Skin of body (tissue), 2 donors: ENCODE data around the gene NRL. TPM values are rescaled to one million over a fixed set of nuclear protein-coding genes. Genes with fewer than 3 reads are reported as not detected.

ENCODE experiments used
- DNase-seq: peaks from one replicate; lab custom pipeline; 2025; lab: John Stamatoyannopoulos, UW
- total RNA-seq: library from RNA; depleted of rRNA; stranded (reverse); fragments of >200 nt; gene quantifications from one replicate; pipeline ENCODE4 v1.2.3, GENCODE V29; 2014

Gene NRL
- total RNA-seq, 1 donor from 2014 or later = 0.69 TPM

DNA sequence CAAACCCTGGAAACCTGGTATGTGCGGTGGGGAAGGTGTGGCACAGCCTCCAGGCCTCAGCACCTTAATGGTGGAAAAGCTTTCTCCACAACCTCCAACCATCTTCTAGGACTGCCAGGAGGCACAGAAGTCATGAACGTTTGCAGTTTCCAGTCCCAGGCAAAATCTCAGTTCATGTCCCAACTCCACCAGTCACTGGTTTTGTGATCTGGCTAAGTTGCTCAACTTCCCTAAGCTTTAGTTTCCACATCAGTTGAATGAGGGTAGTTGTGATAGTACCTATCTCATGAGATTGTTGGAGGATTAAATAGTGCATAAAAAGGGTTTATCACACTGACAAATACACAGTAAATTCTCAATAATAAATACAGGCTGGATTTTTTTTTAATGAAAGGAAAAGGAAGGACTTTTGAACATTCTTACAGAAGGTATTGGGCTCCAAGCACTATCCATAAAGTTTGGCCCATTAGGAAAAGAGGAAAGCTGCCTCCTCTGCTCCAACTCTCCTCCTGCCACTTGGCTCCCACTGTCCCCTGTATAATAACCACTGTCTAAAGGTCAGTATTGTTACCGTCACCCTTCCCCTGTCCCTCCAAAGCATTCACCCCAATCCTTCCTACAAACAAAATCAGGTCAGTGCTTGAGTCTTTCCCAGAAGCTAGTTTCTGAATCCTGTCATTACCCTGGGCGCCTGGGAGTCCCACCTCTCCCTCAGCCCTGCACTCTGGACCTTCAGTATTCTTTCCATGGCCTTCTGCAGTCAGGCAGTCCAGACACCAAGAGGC is 14.4 kb downstream of the NRL start:
- DNase-seq = no peak

DNA sequence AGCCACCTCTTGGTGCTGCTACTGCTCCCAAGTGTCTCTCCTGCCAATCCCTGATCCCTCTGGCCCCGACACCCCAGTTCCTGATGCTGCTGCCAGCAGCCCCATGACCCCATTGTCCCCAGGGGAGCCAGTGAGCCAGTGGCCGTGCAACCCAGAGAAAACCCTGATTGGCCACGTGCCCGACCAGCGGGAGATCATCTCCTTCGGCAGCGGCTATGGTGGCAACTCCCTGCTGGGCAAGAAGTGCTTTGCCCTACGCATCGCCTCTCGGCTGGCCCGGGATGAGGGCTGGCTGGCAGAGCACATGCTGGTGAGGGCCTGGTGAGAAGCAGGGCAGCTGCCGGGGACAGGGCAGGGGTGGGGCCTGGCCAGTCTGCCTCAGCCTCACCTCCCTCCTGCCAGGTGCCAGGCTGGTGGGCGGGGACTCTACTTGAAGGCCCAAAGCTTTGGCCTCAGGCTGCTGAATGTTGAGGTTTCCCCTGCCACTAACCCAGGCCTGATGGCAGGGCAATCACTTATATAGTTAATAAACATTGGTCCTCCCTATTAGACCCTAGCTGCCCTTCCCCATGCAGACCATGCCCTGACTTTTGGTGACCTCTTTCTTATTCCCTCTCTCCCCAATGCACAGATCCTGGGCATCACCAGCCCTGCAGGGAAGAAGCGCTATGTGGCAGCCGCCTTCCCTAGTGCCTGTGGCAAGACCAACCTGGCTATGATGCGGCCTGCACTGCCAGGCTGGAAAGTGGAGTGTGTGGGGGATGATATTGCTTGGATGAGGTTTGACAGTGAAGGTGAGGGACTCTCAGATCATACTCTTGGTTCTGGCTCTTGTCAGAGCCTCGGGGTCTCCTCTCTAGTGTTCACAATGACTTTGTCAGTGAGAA is 15.6 kb downstream of the NRL start:
- no peak for DNase-seq

DNA sequence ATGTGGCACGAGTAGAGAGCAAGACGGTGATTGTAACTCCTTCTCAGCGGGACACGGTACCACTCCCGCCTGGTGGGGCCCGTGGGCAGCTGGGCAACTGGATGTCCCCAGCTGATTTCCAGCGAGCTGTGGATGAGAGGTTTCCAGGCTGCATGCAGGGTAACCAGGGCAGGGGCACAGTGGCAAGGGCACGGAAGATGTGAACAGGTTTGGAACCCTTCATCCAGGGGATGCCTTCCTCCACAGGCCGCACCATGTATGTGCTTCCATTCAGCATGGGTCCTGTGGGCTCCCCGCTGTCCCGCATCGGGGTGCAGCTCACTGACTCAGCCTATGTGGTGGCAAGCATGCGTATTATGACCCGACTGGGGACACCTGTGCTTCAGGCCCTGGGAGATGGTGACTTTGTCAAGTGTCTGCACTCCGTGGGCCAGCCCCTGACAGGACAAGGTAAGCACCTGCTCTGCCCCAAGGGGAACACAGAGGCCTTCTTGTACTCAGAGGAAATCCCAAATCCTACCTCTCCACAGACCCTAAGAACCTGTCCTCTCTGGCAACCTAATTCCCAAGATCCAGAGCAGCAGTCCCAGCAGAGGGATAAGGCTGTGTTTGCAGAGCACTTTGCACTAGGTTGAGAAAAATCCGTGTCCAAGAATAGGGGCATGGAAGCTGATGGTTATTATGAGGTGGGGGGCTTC is 16.4 kb downstream of the NRL start:
- no peak for DNase-seq

DNA sequence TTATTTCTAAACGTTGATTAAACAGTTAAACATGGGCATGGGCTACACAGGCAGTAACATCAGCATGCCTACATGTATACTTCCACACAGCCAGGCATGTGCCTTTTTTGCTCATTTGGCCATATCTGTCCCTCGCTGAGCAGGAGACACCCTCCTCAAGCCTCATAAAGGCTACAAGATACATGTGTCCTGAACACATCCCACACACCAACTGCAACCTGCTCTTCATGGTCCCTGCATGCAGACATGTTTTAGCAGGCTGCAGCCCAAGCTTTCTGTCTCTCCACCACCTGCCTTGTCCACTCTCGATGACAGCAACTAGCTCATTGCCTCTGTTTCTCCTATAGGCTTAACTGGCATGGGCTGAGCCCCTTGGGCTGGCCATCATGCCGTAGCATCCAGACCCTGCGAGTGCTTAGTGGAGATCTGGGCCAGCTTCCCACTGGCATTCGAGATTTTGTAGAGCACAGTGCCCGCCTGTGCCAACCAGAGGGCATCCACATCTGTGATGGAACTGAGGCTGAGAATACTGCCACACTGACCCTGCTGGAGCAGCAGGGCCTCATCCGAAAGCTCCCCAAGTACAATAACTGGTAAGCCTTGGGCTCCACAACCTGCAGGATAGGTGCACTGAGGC is 18.1 kb downstream of the NRL start:
- DNase-seq = no peak

DNA sequence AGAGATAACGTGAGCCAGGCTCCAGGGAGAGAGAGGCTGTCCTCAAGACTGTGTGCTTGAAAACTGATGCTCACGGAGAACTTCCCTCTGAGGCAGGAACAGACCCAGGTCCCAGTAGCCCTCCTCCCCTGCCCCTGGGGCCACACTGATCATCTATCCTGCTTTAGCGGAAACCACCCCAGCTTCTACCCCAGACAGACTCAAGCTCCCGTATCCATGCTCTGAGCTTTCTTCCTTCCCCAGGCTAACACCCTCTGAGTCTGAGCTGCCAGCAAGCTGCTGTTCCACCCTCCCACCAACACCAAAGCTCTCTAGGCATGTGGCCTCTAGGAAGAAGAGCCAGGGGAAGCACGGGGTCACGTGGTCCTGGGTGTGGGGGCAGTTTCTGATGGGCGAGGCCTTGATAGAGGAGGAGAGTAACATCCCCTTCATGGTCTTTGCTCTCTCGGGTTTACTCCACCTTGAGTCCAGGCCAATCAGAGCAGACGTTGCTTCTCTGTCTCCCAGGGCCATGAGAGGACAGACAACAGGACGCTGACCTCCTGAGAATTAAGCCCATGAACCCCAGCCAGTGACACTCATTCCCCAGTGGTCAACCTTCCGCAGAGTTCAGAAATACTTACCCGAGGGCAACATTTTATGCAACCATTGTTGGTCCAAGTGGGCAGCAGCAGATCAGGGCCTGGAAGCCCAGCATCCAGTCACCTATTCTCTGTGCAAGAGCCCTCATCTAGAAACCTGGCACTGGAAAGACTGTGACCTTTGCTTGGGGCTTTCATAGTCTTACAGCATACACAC is 19.3 kb downstream of the NRL start:
- no peak for DNase-seq

DNA sequence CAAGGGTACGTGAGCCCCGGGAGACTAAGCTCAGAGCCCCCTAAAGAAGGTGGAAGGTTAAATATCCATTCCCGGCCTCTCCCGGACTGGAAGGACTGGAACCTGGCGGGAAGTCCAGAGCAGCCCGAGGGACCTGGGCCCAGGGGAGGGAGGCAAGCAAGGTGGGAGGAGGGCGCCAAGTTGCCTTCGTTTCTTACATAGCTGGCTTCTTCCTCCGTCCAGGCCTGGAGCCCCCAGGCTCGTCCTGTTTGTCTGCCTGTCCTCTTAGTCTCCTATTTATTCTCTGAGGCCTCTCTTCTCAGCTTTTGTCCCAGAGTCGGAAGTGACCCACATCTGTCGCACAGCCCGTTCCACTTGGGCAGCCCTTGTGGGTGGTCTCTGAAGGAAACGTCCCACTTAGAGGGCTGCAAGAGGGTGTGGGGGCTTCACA is 19.9 kb downstream of the NRL start:
- no peak for DNase-seq

DNA sequence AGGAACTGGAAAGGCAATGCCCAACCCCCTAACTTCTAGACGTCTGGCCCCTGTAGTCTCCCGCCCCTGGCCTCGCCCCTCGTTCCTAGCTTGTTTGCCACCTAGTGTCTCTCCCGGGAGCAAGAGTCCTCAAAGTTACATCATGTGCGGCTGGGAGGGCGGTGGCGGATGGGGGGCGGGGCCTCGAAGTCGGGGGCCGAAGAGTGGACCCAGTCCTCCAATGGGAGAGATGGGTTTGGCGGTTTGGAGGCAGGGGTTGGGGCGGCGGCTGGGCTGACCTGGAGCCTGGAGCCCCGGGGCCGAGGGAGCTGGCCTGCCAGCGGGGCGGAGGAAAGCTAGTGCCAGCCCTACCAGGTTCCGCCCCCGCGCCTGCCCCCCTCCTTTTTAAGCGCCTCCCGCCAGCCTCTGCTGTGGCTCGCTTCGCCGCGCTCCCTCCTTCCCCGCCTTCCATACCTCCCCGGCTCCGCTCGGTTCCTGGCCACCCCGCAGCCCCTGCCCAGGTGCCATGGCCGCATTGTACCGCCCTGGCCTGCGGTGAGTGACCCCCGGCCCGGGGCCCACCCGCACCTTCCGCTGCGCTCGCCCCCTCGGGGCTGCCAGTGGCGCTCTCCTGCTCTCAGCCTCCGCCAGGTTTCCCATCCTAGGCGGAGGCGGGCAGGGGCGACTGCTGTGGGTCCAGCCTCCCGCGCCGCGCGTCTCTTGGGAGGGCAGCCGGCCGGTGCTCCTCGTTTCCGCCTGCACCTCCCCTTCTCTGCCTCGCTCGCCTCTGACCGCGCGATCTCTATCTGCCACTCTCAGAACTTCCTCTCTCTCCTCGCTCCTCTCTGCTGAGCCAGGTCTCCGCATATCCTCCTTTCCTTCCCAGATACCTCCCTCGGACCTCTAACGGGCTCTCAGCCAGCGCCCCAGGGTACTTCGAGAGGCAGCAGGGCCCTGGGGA is 20.6 kb downstream of the NRL start, which contains the start of gene PCK2:
Gene PCK2, plus strand, starts transcription at position 411 of the 940 bp plus-strand sequence. Its CDS starts 95 bp downstream, at position 506.
- DNase-seq = peak; percentile 73

DNA sequence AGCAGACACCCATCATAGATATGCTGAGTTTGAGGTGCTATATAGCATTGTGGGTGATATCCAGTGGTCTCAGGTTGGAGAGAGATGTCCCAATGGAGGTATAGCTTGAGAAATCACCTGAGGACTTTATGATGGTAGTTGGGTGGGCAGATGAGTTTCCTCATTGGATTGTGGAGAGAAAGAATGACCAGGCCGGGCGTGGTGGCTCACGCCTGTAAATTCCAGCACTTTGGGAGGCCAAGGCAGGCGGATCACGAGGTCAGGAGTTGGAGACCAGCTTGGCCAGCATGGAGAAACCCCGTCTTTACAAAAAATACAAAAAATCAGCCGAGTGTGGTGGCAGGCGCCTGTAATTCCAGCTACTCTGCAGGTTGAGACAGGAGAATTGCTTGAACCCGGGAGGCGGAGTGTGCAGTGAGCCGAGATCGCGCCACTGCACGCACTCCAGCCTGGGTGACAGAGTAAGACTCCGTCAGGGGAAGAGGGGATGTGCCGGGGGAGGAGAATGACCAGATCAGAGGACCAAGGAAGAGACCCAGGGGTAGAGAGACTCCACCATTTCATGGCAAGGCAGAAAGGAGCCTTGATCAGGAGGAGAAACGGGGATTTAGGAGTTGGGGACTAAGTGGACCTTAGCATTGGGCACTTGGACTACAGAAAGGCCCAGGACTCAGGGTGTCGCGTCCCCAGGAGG is 21.4 kb downstream of the NRL start:
- no peak for DNase-seq

DNA sequence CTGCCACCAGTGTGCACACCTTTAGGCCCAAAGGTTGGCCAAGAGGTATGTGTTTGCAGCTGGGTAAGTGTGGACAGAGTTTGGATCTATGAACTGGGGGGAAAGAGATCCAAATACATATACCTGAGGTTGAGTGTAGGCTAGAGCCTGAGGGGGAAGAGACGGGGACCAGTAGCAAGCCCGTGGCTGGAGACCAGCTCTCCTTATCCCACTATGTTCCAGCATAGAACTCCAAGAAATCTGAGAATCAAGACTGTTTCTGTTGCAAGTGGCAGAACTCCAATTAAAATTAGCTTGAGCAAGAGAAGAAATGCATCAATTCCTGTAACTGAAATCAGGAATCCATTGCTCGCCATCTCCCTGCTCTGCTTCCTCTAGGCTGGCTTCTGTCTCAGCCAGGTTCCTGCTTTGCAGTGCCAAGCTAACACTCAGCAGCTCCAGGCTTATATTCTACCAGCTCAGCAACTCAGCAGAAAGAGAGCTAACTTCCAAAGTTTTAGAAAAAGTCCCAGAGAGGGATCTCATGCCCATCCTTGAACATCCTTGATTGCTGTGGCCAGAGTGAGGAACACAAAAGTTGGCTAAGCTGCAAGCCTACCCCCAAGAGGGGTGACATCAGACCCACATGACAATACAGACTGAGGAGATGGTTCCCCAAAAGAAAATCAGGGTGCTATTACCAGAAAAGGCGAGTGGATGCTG is 22.1 kb downstream of the NRL start:
- DNase-seq = no peak

DNA sequence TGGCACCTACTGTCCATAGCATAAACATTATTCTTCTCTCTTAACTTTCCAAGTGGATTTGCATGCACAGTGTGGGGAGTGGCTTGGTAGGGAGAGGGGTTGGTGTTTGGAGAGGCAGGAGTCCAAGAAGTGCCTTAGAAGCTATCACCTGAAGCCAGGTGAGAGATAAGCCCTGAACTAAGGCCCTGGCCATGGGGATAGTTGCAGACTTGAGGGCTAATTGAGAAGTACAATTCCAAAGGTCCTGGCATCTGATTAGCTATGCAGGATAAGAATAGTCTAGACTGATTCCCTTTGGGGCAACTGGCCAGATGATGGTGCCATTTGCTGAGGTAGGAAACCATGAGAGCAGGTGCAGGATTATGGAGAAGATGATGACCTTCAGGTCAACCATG is 22.6 kb downstream of the NRL start:
- no peak for DNase-seq

DNA sequence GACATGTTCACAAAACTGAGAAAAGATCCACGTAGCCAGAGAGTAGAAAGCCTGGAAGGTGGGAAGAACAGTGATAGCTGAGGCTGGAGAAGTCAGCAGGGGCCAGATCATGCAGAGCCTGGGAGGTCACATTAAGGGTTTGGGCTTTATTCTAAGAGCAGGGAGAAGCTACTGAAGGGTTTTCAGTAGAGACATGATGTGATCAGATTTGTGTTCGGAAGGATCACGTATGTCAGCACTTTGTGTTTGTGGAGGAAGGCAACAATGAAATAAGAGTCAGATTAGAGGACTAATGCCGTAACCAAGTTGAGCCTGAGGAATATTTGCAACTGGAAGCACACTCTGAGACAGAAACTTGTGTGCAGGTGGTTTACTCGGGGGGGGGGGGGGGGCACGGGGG is 24.9 kb downstream of the NRL start:
- no peak for DNase-seq

DNA sequence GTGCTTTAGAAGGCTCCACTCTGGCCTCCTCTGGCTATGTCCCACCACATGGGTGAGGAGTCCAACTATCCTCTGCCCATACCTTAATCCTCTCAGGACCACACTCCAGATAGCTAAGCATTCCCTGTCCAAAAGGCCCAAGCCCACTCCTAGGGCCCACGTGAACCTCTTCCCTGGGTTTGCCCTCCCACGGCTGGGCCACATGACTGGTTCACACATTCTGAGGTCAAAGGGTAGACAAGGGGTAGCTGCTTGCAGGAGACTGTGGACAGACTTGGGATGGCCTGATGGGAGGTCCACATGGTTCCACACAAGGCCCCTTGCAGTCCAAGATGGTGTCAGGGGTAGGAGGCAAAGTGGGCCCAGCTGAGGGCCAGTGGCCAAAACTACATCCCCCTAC is 26.7 kb downstream of the NRL start:
- no peak for DNase-seq

DNA sequence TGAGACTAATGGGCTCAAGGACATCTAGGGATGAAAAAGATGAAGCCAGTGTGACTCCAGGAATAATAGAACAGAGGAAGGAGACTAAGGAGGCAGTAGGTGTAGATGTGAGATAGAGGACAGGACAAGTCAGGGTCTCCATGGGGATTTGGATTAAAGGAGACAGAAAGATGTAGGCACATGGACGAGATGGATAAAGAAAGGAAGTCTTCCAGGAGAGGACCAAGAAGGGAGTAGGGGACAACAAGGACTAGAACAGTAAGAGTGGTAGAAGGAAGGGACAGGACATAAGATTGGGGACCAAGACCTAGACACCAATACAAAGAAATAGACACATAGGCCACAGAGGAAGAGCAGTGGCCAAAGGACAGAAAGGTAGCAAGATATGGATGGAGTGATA is 27.7 kb downstream of the NRL start:
- DNase-seq = no peak

DNA sequence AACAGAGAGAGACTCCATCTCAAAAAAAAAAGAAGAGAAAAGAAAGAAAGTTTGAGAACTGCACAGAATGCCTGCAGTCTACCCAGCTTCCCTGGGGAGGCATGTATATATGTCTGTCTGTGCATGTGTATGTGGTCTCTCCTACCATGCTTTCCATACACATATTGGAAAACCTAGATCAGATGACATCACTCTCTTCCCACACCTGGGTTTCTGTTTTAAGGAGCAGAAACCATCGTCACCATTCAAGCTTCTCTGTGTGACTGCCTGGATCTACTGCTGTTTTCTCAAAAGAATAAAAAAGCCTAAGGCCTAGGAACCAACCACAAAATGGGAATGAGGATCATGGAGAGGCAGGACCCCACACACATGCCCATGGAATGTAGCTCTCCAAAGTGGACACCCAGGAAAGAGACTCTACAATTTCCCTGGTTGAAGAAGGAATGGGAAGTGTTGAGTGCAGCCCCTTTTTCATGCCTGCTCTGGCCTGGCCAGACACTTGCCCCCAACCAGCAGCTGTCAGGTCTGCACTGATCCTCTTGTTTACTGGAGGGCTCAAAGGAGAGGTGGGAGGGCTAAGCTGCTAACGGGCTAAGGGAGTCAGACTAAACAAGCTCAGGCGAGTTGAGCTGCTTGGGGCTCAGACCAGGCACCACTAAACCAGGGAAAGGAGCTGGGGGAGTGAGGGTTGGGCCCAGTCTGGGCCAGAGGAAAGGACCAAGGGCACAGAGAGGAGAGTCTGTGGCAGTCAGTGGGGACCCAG is 28.4 kb downstream of the NRL start:
- DNase-seq = no peak

DNA sequence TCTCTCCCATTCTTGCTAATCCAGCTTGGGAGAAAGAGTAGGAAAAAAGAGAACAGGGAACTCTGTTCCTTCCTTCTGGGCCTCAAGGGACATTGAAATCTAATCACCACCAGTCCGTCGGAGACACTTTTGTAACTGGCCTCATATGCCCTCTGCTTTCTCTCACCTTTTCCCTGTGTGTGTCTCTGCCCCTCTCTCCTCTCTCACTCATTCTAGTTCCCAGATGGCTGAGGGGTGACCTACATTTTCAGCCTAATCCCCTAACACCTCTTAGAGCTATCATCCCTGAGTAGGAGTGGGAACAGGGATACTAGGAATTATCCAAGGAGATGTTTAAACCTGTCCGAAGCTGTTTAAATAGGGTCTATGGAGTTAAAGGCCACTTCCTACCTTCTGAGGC is 29.5 kb downstream of the NRL start:
- DNase-seq = no peak

DNA sequence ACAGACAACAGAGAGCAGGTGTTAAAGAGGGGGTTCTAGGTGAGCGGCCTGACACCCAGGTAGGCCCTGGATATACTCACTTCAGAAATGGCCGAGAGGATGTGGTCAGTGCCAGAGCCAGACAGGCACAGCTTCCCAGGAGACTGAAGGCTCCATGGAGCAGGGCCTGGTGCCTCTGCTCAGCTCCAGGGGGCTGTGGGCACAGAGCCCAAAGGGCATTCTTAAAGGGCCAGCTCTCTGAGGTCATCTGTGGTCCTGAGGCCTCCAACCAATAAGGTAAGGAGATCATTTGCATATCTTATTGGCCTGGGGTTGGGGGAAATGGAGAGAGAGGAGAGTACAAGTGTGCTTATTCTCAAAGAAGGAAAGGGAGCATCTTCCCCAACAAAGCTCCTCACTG is 30.3 kb downstream of the NRL start:
- no peak for DNase-seq

DNA sequence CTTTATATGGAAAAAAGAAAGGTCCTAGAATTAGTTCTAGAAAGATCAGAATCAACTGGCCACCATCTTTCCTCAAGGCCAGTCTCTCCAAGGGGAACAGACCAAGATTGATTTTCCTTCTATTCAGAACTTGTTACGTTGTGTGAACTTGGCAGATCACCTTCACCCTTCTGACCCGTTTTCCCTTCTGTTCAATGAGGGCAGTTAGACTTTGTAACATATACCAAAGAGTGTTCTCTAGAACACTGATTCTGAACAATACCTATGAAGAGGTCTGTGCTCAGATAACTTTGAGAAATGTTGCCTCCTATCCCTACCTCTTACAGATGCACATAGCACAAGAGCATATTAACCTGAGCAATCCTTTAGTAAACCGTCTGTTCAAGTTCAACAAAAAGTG is 31.3 kb downstream of the NRL start:
- no peak for DNase-seq
